Karpas-422 (cell line): ENCODE measurements around the gene MOB2. TPM values are rescaled to one million over a fixed set of nuclear protein-coding genes. Genes with fewer than 3 reads are reported as not detected.

Experiments
- DNase-seq: peaks from one replicate; pipeline ENCODE4 v3.0.0-alpha.2; 2015
- H2AFZ ChIP-seq: fragments of 200-600 bp; sonication (generic); 2 replicates; pipeline ENCODE4 v1.6.1; 2014; ENCODE audit warnings: antibody characterized with exemption, low read length, mixed read lengths
- H3K27ac ChIP-seq: fragments of 200-600 bp; sonication (generic); 2 replicates; pipeline ENCODE4 v1.5.1; 2014; ENCODE audit warnings: mild to moderate bottlenecking, low read length, moderate library complexity
- H3K27me3 ChIP-seq: fragments of 200-600 bp; sonication (generic); 2 replicates; pipeline ENCODE4 v1.6.1; 2014; ENCODE audit warnings: low read length, mixed read lengths
- H3K36me3 ChIP-seq: fragments of 200-600 bp; sonication (generic); 2 replicates; pipeline ENCODE4 v1.6.1; 2014; ENCODE audit warnings: low read length, mixed read lengths; ENCODE audit not compliant: insufficient read depth
- H3K4me1 ChIP-seq: fragments of 200-600 bp; sonication (generic); 2 replicates; pipeline ENCODE4 v1.6.1; 2014; ENCODE audit warnings: mild to moderate bottlenecking, low read length, mixed read lengths
- H3K4me2 ChIP-seq: fragments of 200-600 bp; sonication (generic); 2 replicates; pipeline ENCODE4 v1.6.1; 2014; ENCODE audit warnings: low read length, low read depth, mild to moderate bottlenecking; ENCODE audit not compliant: poor library complexity, severe bottlenecking
- H3K4me3 ChIP-seq: fragments of 200-600 bp; sonication (generic); 2 replicates; pipeline ENCODE4 v1.5.1; 2014; ENCODE audit warnings: mild to moderate bottlenecking, antibody characterized with exemption, low read length, mixed read lengths
- H3K79me2 ChIP-seq: fragments of 200-600 bp; sonication (generic); 2 replicates; pipeline ENCODE4 v1.6.1; 2014; ENCODE audit warnings: mild to moderate bottlenecking, low read length, mixed read lengths
- H3K9ac ChIP-seq: fragments of 200-600 bp; sonication (generic); 2 replicates; pipeline ENCODE4 v1.6.0; 2014; ENCODE audit warnings: low read length
- H3K9me2 ChIP-seq: fragments of 200-600 bp; sonication (generic), shearing (Covaris generic); replicated peaks from 2 replicates; pipeline ENCODE4 v1.6.0; 2014; ENCODE audit warnings: mild to moderate bottlenecking, low read length, moderate library complexity; ENCODE audit not compliant: insufficient read depth
- H3K9me3 ChIP-seq: fragments of 300-700, 200-600 bp; sonication (generic); 2 replicates; pipeline ENCODE4 v1.6.1; 2014; ENCODE audit warnings: low read length, mixed read lengths
- H4K20me1 ChIP-seq: fragments of 200-600 bp; sonication (generic); 2 replicates; pipeline ENCODE4 v1.6.1; 2014; ENCODE audit warnings: mild to moderate bottlenecking, antibody characterized with exemption, low read length, low read depth; ENCODE audit not compliant: insufficient read depth
- total RNA-seq: library from RNA; depleted of rRNA; stranded (reverse); fragments of >200 nt; shearing (Covaris generic); gene quantifications from 2 replicates; pipeline ENCODE4 v1.2.3, GENCODE V29; 2014; ENCODE audit warnings: low replicate concordance

The MOB2 gene
- total RNA-seq, 1 experiment from 2014 or later, result 8.8 TPM

DNA sequence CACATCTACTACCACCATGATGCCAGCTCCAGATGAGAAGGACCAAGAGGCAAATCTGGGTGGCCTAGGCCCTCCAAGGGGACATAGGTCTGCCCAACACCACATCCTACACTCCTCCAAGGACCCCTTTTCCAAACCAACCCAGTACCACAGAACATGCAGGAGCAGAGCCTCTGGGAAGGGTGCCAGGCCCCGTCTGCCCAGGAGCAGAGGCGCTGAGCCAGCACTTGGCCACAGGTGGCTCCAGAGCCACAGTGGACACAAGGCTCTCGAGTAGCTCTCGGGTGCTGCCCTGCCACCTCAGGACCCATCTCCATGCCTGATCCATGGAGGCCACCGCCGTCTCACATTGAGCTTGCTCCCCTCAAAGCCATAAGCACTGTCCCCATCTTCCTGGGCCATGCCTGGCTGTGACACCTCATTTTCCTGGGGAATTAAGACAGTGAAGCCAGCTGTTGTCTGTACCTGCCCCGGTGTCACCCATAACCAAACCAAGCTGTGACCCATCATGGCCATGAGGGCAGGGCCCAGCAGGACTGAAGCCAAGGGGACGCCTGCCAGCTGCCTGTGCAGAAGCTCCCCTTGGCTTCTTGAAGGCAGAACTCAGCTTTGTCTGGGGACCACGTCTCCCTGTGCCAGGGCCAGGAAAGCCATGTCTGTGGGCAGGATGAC lies 7.4 kb downstream of the MOB2 start:
- Histone ChIP-seq H3K4me1 (no peaks in the 10 kb centered on the region), H4K20me1 (peaks cover 3% of the 10 kb centered on the region; the same call in 1 of the 2 replicates), H3K9ac (no peak overlapping the region), H3K27ac (no peak overlapping the region), H3K4me3 (no peak overlapping the region), H3K79me2 (no peaks in the 10 kb centered on the region), H3K9me2 (no peaks in the 10 kb centered on the region), H3K4me2 (no peak overlapping the region), H3K36me3 (no peaks in the 10 kb centered on the region), H3K27me3 (no peaks in the 10 kb centered on the region), H3K9me3 (no peaks in the 10 kb centered on the region), H2AFZ (no peak overlapping the region)
- no peak for DNase-seq

DNA sequence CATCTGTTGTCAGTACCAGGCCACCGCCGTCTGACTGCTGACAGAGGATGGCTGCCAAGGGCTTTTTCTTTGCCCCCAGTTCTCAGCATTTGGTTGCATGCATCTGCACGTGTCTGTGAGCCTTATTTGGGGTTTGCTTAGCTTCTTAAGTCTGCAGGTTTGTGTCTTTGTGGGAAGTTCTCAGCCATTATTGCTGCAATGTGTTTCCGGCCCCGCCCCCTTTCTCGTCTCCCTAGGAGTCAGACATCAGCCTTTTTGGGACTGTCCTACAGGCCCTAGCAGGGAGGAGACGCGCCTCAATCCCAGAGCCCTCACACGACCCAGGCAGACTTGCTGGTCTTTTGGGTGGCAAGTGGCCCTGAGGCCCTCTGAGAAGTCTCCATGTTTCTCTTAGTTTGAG lies 8.0 kb downstream of the MOB2 start:
- no peak overlapping the region for H3K4me3 ChIP-seq
- no peaks in the 10 kb centered on the region for H3K36me3 ChIP-seq
- H3K79me2 ChIP-seq, result no peaks in the 10 kb centered on the region
- H3K4me2 ChIP-seq, result no peak overlapping the region
- H3K9me3 ChIP-seq, result no peaks in the 10 kb centered on the region
- H4K20me1 ChIP-seq, result no peaks in the 10 kb centered on the region; the same call in 1 of the 2 replicates
- H2AFZ ChIP-seq, result no peak overlapping the region
- no peak overlapping the region for H3K9ac ChIP-seq
- H3K4me1 ChIP-seq, result no peaks in the 10 kb centered on the region
- no peaks in the 10 kb centered on the region for H3K9me2 ChIP-seq
- no peak overlapping the region for H3K27ac ChIP-seq
- H3K27me3 ChIP-seq, result no peaks in the 10 kb centered on the region
- DNase-seq, result no peak

DNA sequence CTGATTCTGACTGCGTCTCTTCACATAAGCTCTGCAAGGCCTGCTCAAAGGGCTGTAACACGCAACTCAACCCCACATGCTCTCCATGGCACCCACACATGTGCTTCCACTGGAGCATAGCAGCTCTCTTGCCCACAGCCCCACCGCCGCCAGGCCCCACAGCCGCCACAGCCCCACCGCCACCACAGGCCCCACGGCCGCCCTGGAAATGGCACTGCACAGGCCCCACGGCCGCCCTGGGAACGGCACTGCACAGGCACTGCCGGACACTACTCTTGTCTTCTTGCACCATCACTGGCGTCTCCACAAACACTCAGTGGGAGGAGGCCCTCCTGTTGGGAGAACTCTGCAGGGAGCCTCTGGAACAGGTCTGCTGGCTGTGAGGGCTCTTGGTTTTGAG lies 8.6 kb downstream of the MOB2 start:
- Histone ChIP-seq H3K9ac (no peak overlapping the region), H3K9me2 (no peaks in the 10 kb centered on the region), H3K36me3 (no peaks in the 10 kb centered on the region), H3K9me3 (no peaks in the 10 kb centered on the region), H2AFZ (no peak overlapping the region), H4K20me1 (no peaks in the 10 kb centered on the region), H3K4me3 (no peak overlapping the region), H3K27ac (no peak overlapping the region), H3K27me3 (no peaks in the 10 kb centered on the region), H3K4me1 (no peaks in the 10 kb centered on the region), H3K79me2 (no peaks in the 10 kb centered on the region), H3K4me2 (no peak overlapping the region)
- no peak for DNase-seq

DNA sequence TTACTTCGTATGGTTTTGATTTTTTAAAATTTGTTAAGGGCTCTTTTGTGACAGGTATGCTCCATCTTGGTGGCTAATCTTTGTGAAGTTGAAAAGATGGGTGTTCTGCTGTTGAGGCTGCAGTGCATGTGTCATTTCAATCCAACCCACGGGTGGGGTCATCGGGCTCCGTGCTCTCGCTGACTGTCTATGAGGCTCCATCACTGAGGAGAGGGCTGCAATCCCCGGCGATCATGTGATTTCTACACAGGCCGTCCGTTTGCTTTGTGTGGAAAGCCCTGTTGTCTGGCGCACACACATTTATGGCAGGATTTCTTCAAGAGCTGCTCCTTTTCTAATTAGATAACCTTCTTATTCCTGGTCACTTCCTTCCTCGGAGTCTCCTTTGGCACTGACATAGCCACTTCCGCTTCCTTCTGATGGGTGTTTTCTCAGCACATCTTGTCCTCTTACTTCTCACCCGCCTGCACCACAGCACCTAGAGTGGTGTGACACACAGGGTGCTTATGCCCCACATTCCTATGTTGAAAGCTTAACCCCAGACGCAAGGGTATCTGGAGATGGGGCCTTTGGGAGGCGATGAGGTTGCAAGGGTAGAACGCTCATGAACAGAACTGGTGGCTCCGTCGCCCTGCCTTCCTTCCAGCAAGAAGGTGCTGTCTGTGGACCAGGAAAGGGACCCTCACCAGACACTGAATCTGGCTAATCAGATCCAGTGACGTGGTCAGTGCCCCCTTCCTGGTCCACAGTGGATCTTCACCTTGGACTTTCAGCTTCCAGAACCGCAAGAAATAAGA lies 9.4 kb downstream of the MOB2 start:
- DNase-seq, result no peak
- Histone ChIP-seq H3K79me2 (no peaks in the 10 kb centered on the region), H3K36me3 (no peaks in the 10 kb centered on the region), H3K27ac (no peak overlapping the region), H3K4me2 (no peak overlapping the region), H3K4me3 (no peak overlapping the region), H4K20me1 (no peaks in the 10 kb centered on the region), H3K9me3 (no peaks in the 10 kb centered on the region), H3K9ac (no peak overlapping the region), H3K27me3 (no peaks in the 10 kb centered on the region), H3K9me2 (no peaks in the 10 kb centered on the region), H2AFZ (no peak overlapping the region), H3K4me1 (no peaks in the 10 kb centered on the region)

DNA sequence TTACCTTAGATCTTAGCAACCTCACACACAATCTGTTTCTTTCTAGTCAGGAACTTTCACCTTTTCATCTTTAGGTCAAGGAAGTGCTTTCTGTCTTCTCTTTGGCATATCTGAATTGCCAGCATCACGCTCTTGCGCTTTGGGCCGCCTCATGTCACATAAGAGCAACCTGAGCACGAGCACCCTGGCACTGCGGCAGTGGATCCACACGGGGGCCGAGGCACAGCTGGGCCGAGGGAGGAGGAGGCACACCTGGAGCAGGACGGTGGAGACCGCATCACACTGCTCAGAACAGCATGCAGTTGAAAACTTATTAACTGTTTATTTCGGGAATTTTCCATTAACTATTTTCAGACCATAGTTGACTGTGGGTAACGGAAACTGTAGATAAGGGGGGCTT lies 10.7 kb downstream of the MOB2 start:
- Histone ChIP-seq H4K20me1 (no peaks in the 10 kb centered on the region), H3K27me3 (no peaks in the 10 kb centered on the region), H3K9me2 (no peaks in the 10 kb centered on the region), H3K9me3 (no peaks in the 10 kb centered on the region), H3K4me2 (no peak overlapping the region), H3K27ac (no peak overlapping the region), H3K4me1 (no peaks in the 10 kb centered on the region), H2AFZ (no peak overlapping the region), H3K36me3 (no peaks in the 10 kb centered on the region), H3K79me2 (no peaks in the 10 kb centered on the region), H3K4me3 (no peak overlapping the region), H3K9ac (no peak overlapping the region)
- no peak for DNase-seq

DNA sequence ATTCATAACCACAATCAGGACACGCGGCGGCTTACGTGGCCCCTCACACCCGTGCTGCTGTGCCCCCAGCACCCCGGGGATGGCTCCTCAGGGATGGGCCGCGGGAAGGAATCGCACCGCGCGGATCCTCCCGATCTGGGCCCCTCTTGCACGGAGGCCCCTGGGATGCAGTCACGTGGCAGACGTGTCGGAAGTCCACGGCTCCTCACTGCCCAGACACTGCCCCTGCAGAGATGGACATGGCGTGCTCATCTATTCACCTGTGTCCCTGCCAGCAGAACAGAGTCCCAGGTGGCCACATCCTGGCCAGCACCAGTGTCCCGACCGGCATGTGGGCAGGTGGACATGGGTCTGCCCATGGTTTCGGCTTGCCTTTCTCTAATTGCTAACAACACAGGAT lies 12.8 kb downstream of the MOB2 start:
- H3K27ac ChIP-seq, result no peak overlapping the region
- no peaks in the 10 kb centered on the region for H3K9me2 ChIP-seq
- no peak overlapping the region for H2AFZ ChIP-seq
- H3K9ac ChIP-seq, result no peak overlapping the region
- no peak overlapping the region for H3K4me2 ChIP-seq
- H3K9me3 ChIP-seq, result no peaks in the 10 kb centered on the region
- no peak for DNase-seq
- H3K27me3 ChIP-seq, result no peaks in the 10 kb centered on the region
- no peaks in the 10 kb centered on the region for H3K4me1 ChIP-seq
- no peak overlapping the region for H3K4me3 ChIP-seq
- H3K36me3 ChIP-seq, result no peaks in the 10 kb centered on the region
- no peaks in the 10 kb centered on the region for H3K79me2 ChIP-seq
- no peaks in the 10 kb centered on the region for H4K20me1 ChIP-seq

DNA sequence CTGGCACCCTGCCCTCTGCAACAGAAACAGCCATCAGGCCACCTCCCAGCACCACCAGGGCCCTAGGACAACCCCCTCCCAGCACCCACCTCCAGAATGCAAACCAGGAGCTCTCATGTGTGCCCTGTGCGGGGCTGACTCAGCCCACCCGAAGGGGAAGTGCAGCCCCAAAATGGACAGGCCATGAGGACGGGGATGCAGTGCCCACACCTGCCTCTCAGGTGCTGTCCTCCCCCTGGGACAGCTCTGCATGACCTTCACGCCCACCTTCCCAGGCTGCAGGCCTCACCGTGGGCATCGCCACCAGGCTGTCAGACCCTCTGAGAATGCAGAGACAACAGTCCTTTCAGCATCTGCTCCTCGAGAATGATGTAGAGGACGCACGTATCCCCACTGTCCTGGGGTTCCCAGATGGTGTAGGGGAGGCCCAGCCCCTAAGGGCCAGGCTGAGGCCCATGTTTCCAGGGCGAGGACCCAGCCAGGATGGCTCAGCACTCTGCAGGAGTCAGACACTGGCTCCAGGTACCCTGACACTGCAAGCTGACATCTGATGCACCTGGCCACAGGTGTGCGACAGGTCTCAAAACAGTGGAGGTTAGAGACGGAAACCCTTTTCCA lies 13.5 kb downstream of the MOB2 start:
- no peaks in the 10 kb centered on the region for H3K4me1 ChIP-seq
- H4K20me1 ChIP-seq, result no peaks in the 10 kb centered on the region
- no peaks in the 10 kb centered on the region for H3K9me2 ChIP-seq
- no peaks in the 10 kb centered on the region for H3K79me2 ChIP-seq
- no peaks in the 10 kb centered on the region for H3K9me3 ChIP-seq
- no peak overlapping the region for H3K9ac ChIP-seq
- no peak overlapping the region for H3K27ac ChIP-seq
- H2AFZ ChIP-seq, result no peak overlapping the region
- no peaks in the 10 kb centered on the region for H3K36me3 ChIP-seq
- no peak overlapping the region for H3K4me2 ChIP-seq
- H3K27me3 ChIP-seq, result no peaks in the 10 kb centered on the region
- DNase-seq, result no peak
- H3K4me3 ChIP-seq, result no peak overlapping the region

DNA sequence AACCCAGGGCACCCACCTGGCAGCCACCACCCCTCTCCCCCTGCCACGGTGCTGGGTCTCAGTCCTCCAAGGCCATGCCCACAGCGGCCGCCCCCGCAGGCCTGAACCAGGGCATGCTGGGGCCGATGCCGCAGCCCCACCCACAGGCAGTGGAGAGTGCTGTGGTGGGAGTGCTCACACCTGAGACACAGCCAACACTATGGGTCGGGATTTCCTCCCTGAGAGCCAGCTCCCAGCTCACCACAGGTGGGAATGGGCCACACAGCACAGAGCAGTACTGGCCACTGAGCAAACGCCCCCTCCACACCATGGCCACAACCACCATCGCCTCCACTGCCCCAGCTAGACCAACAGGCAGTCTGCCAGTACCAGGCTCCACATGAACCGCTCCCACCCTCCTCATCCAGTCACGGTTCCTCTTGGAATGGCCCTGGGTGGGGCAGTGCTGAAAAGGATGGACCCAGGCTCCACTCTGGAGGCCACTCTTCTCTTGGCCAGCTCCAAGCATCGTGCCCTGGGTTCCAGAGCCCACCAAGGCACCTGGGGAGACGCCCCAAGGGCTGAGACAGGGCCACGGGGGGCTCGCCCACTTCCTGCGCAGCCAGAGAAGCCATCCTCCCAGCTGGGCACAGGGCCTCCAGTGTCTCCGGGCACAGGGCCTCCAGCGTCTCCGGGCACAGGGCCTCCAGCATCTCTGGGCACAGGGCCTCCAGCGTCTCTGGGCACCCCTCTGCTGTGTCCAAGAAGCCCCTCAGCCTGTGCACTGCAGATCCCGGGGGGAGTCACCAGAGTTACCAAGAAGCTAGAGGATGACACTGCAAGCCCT lies 14.2 kb downstream of the MOB2 start:
- H4K20me1 ChIP-seq, result no peaks in the 10 kb centered on the region
- H3K9ac ChIP-seq, result no peak overlapping the region
- H3K4me1 ChIP-seq, result no peaks in the 10 kb centered on the region
- no peak overlapping the region for H2AFZ ChIP-seq
- no peaks in the 10 kb centered on the region for H3K79me2 ChIP-seq
- no peaks in the 10 kb centered on the region for H3K9me3 ChIP-seq
- no peak for DNase-seq
- H3K36me3 ChIP-seq, result no peaks in the 10 kb centered on the region
- H3K4me2 ChIP-seq, result no peak overlapping the region
- no peaks in the 10 kb centered on the region for H3K9me2 ChIP-seq
- H3K27me3 ChIP-seq, result no peaks in the 10 kb centered on the region
- no peak overlapping the region for H3K27ac ChIP-seq
- no peak overlapping the region for H3K4me3 ChIP-seq
